Measurements from ENCODE around the gene GPR107. TPM values are rescaled to one million over a fixed set of nuclear protein-coding genes. Genes with fewer than 3 reads are reported as not detected.

GPR107 gene
- total RNA-seq, 1 donor from 2014 or later: 70.7 TPM

- no peak for TF ChIP-seq CTCF (IDR thresholded peaks at IDR 0.05)
- Mint-ChIP-seq H3K4me1 (ENCODE audit: low read depth) (peaks cover 54% of the 10 kb centered on the region), H3K27ac (ENCODE audit: unreplicated experiment) (no peak overlapping the region), H3K9me3 (ENCODE audit: low read depth) (no peaks in the 10 kb centered on the region), H3K27me3 (ENCODE audit: low read depth) (no peaks in the 10 kb centered on the region), H3K36me3 (ENCODE audit: low read depth) (peaks cover 5% of the 10 kb centered on the region), H3K4me3 (ENCODE audit: unreplicated experiment) (no peak overlapping the region)
- DNase-seq (ENCODE audit: low spot score): no peak
These were observed 29.6 kb upstream of the GPR107 start for GRCh38 chr9:130023994-130024596.

DNA sequence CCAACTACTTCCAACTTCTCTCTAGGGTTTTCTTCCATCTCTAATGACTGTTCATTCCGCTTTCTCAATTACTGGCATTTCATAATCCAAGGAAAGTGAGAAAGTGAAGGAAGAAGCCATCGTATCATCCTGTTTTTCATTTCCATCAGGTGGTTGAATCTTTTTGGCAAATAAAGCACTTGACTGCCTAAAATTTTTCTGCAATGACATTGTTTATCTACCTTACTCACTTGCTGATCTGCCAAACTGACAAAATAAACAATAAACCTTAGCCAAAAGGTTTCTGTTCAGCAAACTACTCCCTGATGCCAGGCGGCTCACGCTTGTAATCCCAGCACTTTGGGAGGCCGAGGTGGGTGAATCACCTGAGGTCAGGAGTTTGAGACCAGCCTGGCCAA lies 29.1 kb upstream of the GPR107 start:
- H3K36me3 Mint-ChIP-seq (ENCODE audit: low read depth): peaks cover 4% of the 10 kb centered on the region
- H3K27ac Mint-ChIP-seq (ENCODE audit: unreplicated experiment): no peak overlapping the region
- TF ChIP-seq CTCF (IDR thresholded peaks at IDR 0.05): no peak
- H3K4me1 Mint-ChIP-seq (ENCODE audit: low read depth): peaks cover 56% of the 10 kb centered on the region
- H3K4me3 Mint-ChIP-seq (ENCODE audit: unreplicated experiment): no peak overlapping the region
- no peak for DNase-seq (ENCODE audit: low spot score)
- H3K9me3 Mint-ChIP-seq (ENCODE audit: low read depth): no peaks in the 10 kb centered on the region
- H3K27me3 Mint-ChIP-seq (ENCODE audit: low read depth): no peaks in the 10 kb centered on the region

DNA sequence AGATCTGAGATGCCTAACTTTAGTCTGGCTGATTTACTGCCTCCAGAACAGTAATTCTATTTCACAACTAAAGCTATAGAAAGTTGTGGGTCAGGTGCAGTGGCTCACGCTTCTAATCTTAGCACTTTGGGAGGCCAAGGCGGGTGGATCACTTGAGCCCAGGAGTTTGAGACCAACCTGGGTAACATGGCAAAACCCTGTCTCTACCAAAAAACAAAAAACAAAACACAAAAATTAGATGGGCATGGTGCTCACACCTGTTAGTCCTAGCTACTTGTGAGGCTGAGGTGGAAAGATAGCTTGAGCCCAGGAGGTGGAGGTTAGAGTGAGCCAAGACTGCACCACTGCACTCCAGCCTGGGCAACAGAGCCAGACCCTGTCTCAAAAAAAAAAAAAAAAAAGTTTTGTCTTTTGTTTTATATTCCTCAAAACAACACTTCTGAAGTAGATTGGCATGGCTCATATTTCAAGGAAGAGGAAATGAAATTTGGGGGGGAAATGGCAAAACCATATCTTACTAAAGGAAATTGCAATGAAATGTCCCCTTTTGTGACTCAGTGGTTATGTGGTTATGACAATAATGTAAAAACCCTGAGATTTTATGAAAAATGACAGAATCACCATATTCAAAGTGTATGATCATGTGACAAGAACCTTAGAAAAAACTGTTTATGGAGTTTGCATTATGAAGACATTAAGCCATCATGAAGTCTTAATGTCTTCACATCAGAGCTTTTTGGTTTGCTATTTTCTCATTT lies 26.9 kb upstream of the GPR107 start:
- peaks cover 4% of the 10 kb centered on the region for H3K36me3 Mint-ChIP-seq (ENCODE audit: low read depth)
- H3K4me1 Mint-ChIP-seq (ENCODE audit: low read depth): peaks cover 53% of the 10 kb centered on the region
- no peak for TF ChIP-seq CTCF (IDR thresholded peaks at IDR 0.05)
- no peak overlapping the region for H3K27ac Mint-ChIP-seq (ENCODE audit: unreplicated experiment)
- H3K27me3 Mint-ChIP-seq (ENCODE audit: low read depth): no peaks in the 10 kb centered on the region
- H3K9me3 Mint-ChIP-seq (ENCODE audit: low read depth): no peaks in the 10 kb centered on the region
- DNase-seq (ENCODE audit: low spot score): no peak
- no peak overlapping the region for H3K4me3 Mint-ChIP-seq (ENCODE audit: unreplicated experiment)

GRCh38 chr9:130027533-130028365 lies 26.0 kb upstream of the GPR107 start:
- Mint-ChIP-seq H3K9me3 (ENCODE audit: low read depth) (no peaks in the 10 kb centered on the region), H3K4me1 (ENCODE audit: low read depth) (peaks cover 58% of the 10 kb centered on the region), H3K36me3 (ENCODE audit: low read depth) (peaks cover 4% of the 10 kb centered on the region), H3K4me3 (ENCODE audit: unreplicated experiment) (no peak overlapping the region), H3K27me3 (ENCODE audit: low read depth) (no peaks in the 10 kb centered on the region), H3K27ac (ENCODE audit: unreplicated experiment) (no peak overlapping the region)
- no peak for TF ChIP-seq CTCF (IDR thresholded peaks at IDR 0.05)
- no peak for DNase-seq (ENCODE audit: low spot score)

- Mint-ChIP-seq H3K4me3 (ENCODE audit: unreplicated experiment) (no peak overlapping the region), H3K9me3 (ENCODE audit: low read depth) (no peaks in the 10 kb centered on the region), H3K4me1 (ENCODE audit: low read depth) (peaks cover 53% of the 10 kb centered on the region), H3K27me3 (ENCODE audit: low read depth) (no peaks in the 10 kb centered on the region), H3K36me3 (ENCODE audit: low read depth) (peaks cover 4% of the 10 kb centered on the region), H3K27ac (ENCODE audit: unreplicated experiment) (no peak overlapping the region)
- no peak for DNase-seq (ENCODE audit: low spot score)
- TF ChIP-seq CTCF (IDR thresholded peaks at IDR 0.05): no peak
These were observed 25.0 kb upstream of the GPR107 start for GRCh38 chr9:130028493-130029222.
